Heart right ventricle (tissue), 16 donors: ENCODE measurements around the gene DCLK1. TPM values are rescaled to one million over a fixed set of nuclear protein-coding genes. Genes with fewer than 3 reads are reported as not detected.
A peak's percentile ranks its signal among the peaks of the same experiment; 100 is the strongest.

ENCODE experiments used
- ATAC-seq, 8 donors: fragments of 200-7000 bp; cut with Tn5 transposase; one replicate each; pipeline ENCODE4 v1.9.1; 2020; ENCODE audit warnings: mild to moderate bottlenecking in 8 of 8, moderate library complexity in 8 of 8, moderate number of reproducible peaks in 1 of 8
- DNase-seq, 2 donors: peaks; one replicate each; pipeline ENCODE4 v3.0.0-alpha.2; 2020
- H3K27ac ChIP-seq, 10 donors: fragments of 200-600 bp; sonication (generic) in 2 of 10; one replicate each; pipeline versions ENCODE4 v1.5.0 to v1.8.0; 2020 to 2022; ENCODE audit warnings: mild to moderate bottlenecking in 3 of 10
- H3K27me3 ChIP-seq, 7 donors: fragments of 200-600 bp; one replicate each; pipeline ENCODE4 v1.8.0; 2021 to 2022; ENCODE audit warnings: mild to moderate bottlenecking in 2 of 7
- H3K36me3 ChIP-seq, 9 donors: fragments of 200-600 bp; sonication (generic) in 1 of 9; one replicate each; pipeline versions ENCODE4 v1.5.0 to v1.8.0; 2020 to 2022; ENCODE audit warnings: mild to moderate bottlenecking in 2 of 9
- H3K4me1 ChIP-seq, 9 donors: fragments of 200-600 bp; sonication (generic) in 1 of 9; one replicate each; pipeline versions ENCODE4 v1.5.0 to v1.8.0; 2020 to 2022; ENCODE audit warnings: mild to moderate bottlenecking in 4 of 9
- H3K4me3 ChIP-seq, 10 donors: fragments of 200-600 bp; sonication (generic) in 2 of 10; one replicate each; pipeline versions ENCODE4 v1.5.0 to v1.8.0; 2020 to 2022; ENCODE audit warnings: mild to moderate bottlenecking in 7 of 10, moderate library complexity in 2 of 10
- H3K9me3 ChIP-seq, 11 donors: fragments of 200-600 bp in 10 of 11; sonication (generic) in 2 of 11; one replicate each; pipeline versions ENCODE4 v1.5.0 to v1.8.0; 2013 to 2022; ENCODE audit warnings: mild to moderate bottlenecking in 2 of 11, control low read depth in 1 of 11, moderate library complexity in 1 of 11
- CTCF ChIP-seq, 9 donors: fragments of 200-600 bp; sonication (generic) in 2 of 9; IDR thresholded peaks; one replicate each; pipeline versions ENCODE4 v1.5.0 to v1.8.0; 2021 to 2022; ENCODE audit warnings: antibody characterized with exemption in 9 of 9, mild to moderate bottlenecking in 5 of 9, moderate library complexity in 1 of 9
- WGBS, 2 donors: extraction: QIAGEN DNeasy Blood & Tissue Kit; methylation state at CpG; one replicate each; pipeline ENCODE4 v1.1.7; 2013; ENCODE audit warnings: inconsistent platforms in 1 of 2; 5-methylcytosine and 5-hydroxymethylcytosine counted together
- intact Hi-C, 10 donors: fragments of 100-400 bp; cut with DNase I; formaldehyde crosslinking; loops; one replicate each; pipeline versions ENCODE4 v1.11.1 to v1.14.2; 2022
- polyA plus RNA-seq, 2 donors: library from polyadenylated mRNA; stranded (reverse); fragments of 200-250 nt; gene quantifications; one replicate each; pipeline ENCODE4 v1.2.3, GENCODE V29; 2013
- total RNA-seq, 10 donors: library from RNA; stranded (reverse); fragmentation: NEBNext Ultra II Directional in 3 of 10; extraction: Animal tissue kit (Norgen Biotek cat#: 25700) in 3 of 10; gene quantifications; one replicate each; pipeline versions ENCODE4 v1.2.1 to v1.2.4, GENCODE V29; 2021 to 2023
- donor health status: Arrhythmogenic right ventricular cardiomyopathy.
- donor health status: ischemic (EF 13 %, LVEDD 7.1; RV severe dilation, severe dysfunction).
- donor health status: healthy with polysubstance abuse.
- donor health status: DM: no; HTN: yes; CAD: no.
- donor health status: DM: no; HTN: no; CAD: no.
- donor health status: ischemic (EF 25% LVEDD 6.9; RV normal size, moderate dysfunction).
- donor health status: ischemic (EF 25% LVEDD 5.7; RV mildly dilated, moderate dysfunction).
- donor health status: healthy.
- donor health status: DM: yes; HTN: yes; CAD: no.
- donor health status: Ischemic cardiomyopathy.
- donor health status: ischemic (EF 35%, LVEDD 5.7; RV mildly dilated, moderate dysfunction).
- donor health status: nonischemic (EF 11% LVEDD 7.7; RV severe dilation, severe dysfunction).
- donor health status: DM: yes; HTN: yes; CAD: no.
- donor health status: PGD.
- donor health status: ischemic (EF 29% LVEDD 5.4; RV normal size, mild dysfunction).
- donor health status: nonischemic (EF 23%, LVEDD 6.1; RV moderate dilation, normal function).

DCLK1 gene
- total and polyA plus RNA-seq, 12 donors, result 3.4 to 16.9 (median 9.1) TPM

- H3K27ac ChIP-seq, result no peak overlapping the region
- TF ChIP-seq CTCF (IDR thresholded peaks at IDR 0.05), result no peak
- intact Hi-C loops, result no loop called here
- no peaks in the 10 kb centered on the region for H3K27me3 ChIP-seq
- 65 to 71% methylated on average over 4 of the region's 4 CpGs for WGBS, 2 donors
- no peaks in the 10 kb centered on the region for H3K36me3 ChIP-seq
- peaks cover 0 to 11% (median 0%) of the 10 kb centered on the region in 11 donors for H3K9me3 ChIP-seq
- H3K4me3 ChIP-seq, result no peak overlapping the region
- no peak for DNase-seq
- peaks cover 0 to 19% (median 6%) of the 10 kb centered on the region in 9 donors for H3K4me1 ChIP-seq
- ATAC-seq, result peak in 1 of 8 donors; percentile 47
Measured at GRCh38 chr13:35930665-35931631, 200.2 kb downstream of the DCLK1 start.

GRCh38 chr13:35927567-35928021 is 203.6 kb downstream of the DCLK1 start:
- Histone ChIP-seq H3K27me3 (no peaks in the 10 kb centered on the region), H3K4me3 (no peak overlapping the region), H3K4me1 (peaks cover 0 to 29% (median 9%) of the 10 kb centered on the region in 9 donors), H3K9me3 (peaks cover 0 to 11% (median 0%) of the 10 kb centered on the region in 11 donors), H3K27ac (peak overlapping the region in 7 of 10 donors; percentile 17 to 67 (median 29)), H3K36me3 (no peaks in the 10 kb centered on the region)
- TF ChIP-seq CTCF (IDR thresholded peaks at IDR 0.05), result no peak
- 60 to 62% methylated on average over 4 of the region's 4 CpGs for WGBS, 2 donors
- intact Hi-C loops, result no loop called here
- peak in 1 of 2 donors; percentile 25 for DNase-seq
- peak; percentile 31 to 84 (median 66) for ATAC-seq

DNA sequence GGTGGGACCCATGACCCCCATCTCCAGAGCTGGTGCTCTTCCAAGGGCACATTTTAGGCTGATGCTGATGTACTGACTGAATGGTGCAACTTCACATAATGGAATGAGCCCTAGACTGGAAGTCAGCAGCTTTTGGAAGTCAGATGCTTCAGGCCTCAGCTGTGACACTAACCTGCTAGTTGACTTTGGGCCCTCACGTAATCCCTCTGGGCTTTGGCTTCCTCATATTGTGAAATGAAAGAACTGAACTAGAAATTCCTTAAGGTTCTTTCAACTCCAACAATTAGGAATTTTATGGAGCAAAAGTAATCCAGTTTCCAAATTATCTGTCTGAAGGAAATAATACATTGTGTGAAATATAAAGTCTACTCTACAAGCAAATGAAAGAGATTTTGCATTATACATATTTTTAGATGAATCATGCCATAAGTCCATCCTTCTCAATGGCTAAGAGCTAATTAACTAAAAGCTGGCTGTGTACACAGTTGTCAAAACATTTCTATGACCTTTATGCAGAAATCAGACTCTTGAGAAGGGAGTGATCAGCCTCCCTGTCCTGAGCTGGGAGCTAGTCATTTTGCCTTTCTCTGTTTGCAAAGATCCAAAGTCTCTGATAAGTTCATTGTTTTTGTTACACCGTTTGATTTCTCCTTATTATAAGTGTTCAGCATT is 204.2 kb downstream of the DCLK1 start:
- H3K4me3 ChIP-seq, result no peak overlapping the region
- peaks cover 0 to 7% (median 0%) of the 10 kb centered on the region in 11 donors for H3K9me3 ChIP-seq
- no peaks in the 10 kb centered on the region for H3K36me3 ChIP-seq
- ATAC-seq, result peak in 2 of 8 donors; percentile 6 to 27
- peaks cover 0 to 29% (median 9%) of the 10 kb centered on the region in 9 donors for H3K4me1 ChIP-seq
- WGBS, 2 donors, result 40 to 61% methylated on average over 2 of the region's 2 CpGs
- TF ChIP-seq CTCF (IDR thresholded peaks at IDR 0.05), result no peak
- no peaks in the 10 kb centered on the region for H3K27me3 ChIP-seq
- intact Hi-C loops, result no loop called here
- DNase-seq, result no peak
- peak overlapping the region in 7 of 10 donors; percentile 11 to 47 (median 18) for H3K27ac ChIP-seq

DNA sequence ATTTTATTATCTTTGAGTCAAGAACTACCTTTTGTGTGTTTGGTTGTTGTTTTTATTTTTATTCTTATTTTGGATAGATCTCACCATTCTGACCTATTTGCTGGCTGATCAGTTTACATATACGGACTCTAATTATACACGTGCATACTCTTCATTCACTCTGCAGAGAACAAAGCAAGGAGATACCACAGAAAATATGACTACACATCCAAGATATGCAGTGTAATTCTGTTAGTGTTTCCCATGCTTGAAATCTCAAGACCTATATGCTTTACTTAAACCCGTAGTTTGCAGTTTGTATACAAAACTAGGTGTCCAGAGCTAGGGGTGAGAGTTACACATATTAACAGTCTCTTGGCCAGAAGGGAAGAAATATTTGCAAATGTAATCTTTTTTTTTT is 205.5 kb downstream of the DCLK1 start:
- Histone ChIP-seq H3K4me3 (no peak overlapping the region), H3K27ac (no peak overlapping the region), H3K36me3 (no peaks in the 10 kb centered on the region), H3K9me3 (peaks cover 0 to 2% (median 0%) of the 10 kb centered on the region in 11 donors), H3K27me3 (no peaks in the 10 kb centered on the region), H3K4me1 (peaks cover 0 to 29% (median 9%) of the 10 kb centered on the region in 9 donors)
- intact Hi-C loops, result no loop called here
- ATAC-seq, result no peak
- DNase-seq, result no peak
- TF ChIP-seq CTCF (IDR thresholded peaks at IDR 0.05), result no peak
- 89 to 90% methylated on average over 3 of the region's 3 CpGs for WGBS, 2 donors
